Endothelial cell of umbilical vein (primary cell): ENCODE measurements around the gene PRKCI. TPM values are rescaled to one million over a fixed set of nuclear protein-coding genes. Genes with fewer than 3 reads are reported as not detected.

ENCODE experiments used
- BruUV-seq: library from RNA; stranded (reverse); fragments of 400-500 nt; replicated peaks from 2 replicates; lab custom pipeline; 2021; lab: Mats Ljungman, UMichigan
- CTCF ChIA-PET: fragments of 300-600, 350-600 bp; sonication (Branson Sonifier 250); formaldehyde crosslinking; loops from one replicate; lab custom pipeline; 2021; ENCODE audit warnings: antibody characterized with exemption, inconsistent platforms; lab: Charles Lee
- POLR2A ChIA-PET: fragments of 300-600, 350-600 bp; sonication (Branson Sonifier 250); formaldehyde crosslinking; loops from one replicate; lab custom pipeline; 2021; ENCODE audit warnings: antibody characterized with exemption, inconsistent platforms; lab: Charles Lee
- DNase-seq: peaks from one replicate; pipeline ENCODE4 v3.0.0-alpha.2; 2011; ENCODE audit warnings: low read depth, low spot score
- FAIRE-seq: peaks from 2 replicates; lab custom pipeline; 2011; peaks lifted over from hg19 to GRCh38; lab: Jason Lieb, UNC
- H2AFZ ChIP-seq: 2 replicates; pipeline ENCODE4 v1.6.0; 2012; ENCODE audit warnings: low read depth, low read length, control low read depth, inconsistent platforms
- H3K27ac ChIP-seq: 2 replicates; pipeline ENCODE4 v1.5.1; 2011; ENCODE audit warnings: low read depth, mild to moderate bottlenecking, control low read depth, low read length, moderate library complexity; ENCODE audit not compliant: insufficient read depth
- H3K27me3 ChIP-seq, 2 experiments: 2 replicates each; pipeline versions ENCODE4 v1.6.0 to v1.6.1; 2011; ENCODE audit warnings: low read length in 2 of 2, mixed read lengths in 1 of 2; ENCODE audit not compliant: control insufficient read depth in 2 of 2, insufficient read depth in 2 of 2
- H3K36me3 ChIP-seq, 2 experiments: 2 replicates in 1 of 2; 3 replicates in 1 of 2; pipeline ENCODE4 v1.5.1; 2011; ENCODE audit warnings: low read length in 2 of 2, mild to moderate bottlenecking in 1 of 2, moderate library complexity in 1 of 2; ENCODE audit not compliant: control insufficient read depth in 2 of 2, insufficient read depth in 2 of 2; ENCODE audit errors: extremely low read depth in 1 of 2
- H3K4me1 ChIP-seq: 3 replicates; pipeline ENCODE4 v1.5.1; 2011; ENCODE audit warnings: mild to moderate bottlenecking, low read length; ENCODE audit not compliant: control insufficient read depth, insufficient read depth; ENCODE audit errors: extremely low read depth
- H3K4me2 ChIP-seq: 2 replicates; pipeline ENCODE4 v1.6.1; 2011; ENCODE audit warnings: low read length, control low read depth, mixed read lengths; ENCODE audit not compliant: insufficient read depth
- H3K4me3 ChIP-seq, 3 experiments: fragments of 200-600 bp in 1 of 3; sonication (generic), shearing (Covaris generic) in 1 of 3; replicated peaks in 1 of 3; 2 replicates each; pipeline ENCODE4 v1.5.1; 2011 to 2016; ENCODE audit warnings: control low read depth in 3 of 3, low read length in 3 of 3, mild to moderate bottlenecking in 2 of 3, inconsistent platforms in 1 of 3, low read depth in 1 of 3, moderate library complexity in 1 of 3; ENCODE audit not compliant: insufficient read depth in 1 of 3
- H3K79me2 ChIP-seq: 2 replicates; pipeline ENCODE4 v1.6.0; 2012; ENCODE audit warnings: low read length, inconsistent platforms; ENCODE audit not compliant: control insufficient read depth, insufficient read depth
- H3K9ac ChIP-seq: replicated peaks from 2 replicates; pipeline ENCODE3; 2011; ENCODE audit warnings: low read length, control low read depth; ENCODE audit not compliant: insufficient read depth; ENCODE audit errors: extremely low read depth
- H3K9me1 ChIP-seq: replicated peaks from 3 replicates; pipeline ENCODE4 v1.6.0; 2011; ENCODE audit warnings: mild to moderate bottlenecking, low read length; ENCODE audit not compliant: control insufficient read depth, insufficient read depth; ENCODE audit errors: extremely low read depth
- H3K9me3 ChIP-seq: replicated peaks from 2 replicates; pipeline ENCODE4 v1.5.1; 2012; ENCODE audit warnings: low read length, inconsistent platforms; ENCODE audit not compliant: control insufficient read depth, insufficient read depth
- H4K20me1 ChIP-seq: replicated peaks from 2 replicates; pipeline ENCODE3; 2011; ENCODE audit warnings: mild to moderate bottlenecking, low read length; ENCODE audit not compliant: control insufficient read depth, insufficient read depth; ENCODE audit errors: extremely low read depth
- EZH2 ChIP-seq: IDR thresholded peaks from 2 replicates; pipeline ENCODE4 v1.6.1; 2012; ENCODE audit warnings: borderline replicate concordance, low read depth, mild to moderate bottlenecking, moderate library complexity, low read length, inconsistent platforms; ENCODE audit not compliant: severe bottlenecking
- FOS ChIP-seq: IDR thresholded peaks from 2 replicates; pipeline ENCODE4 v1.6.1; 2011; ENCODE audit warnings: mild to moderate bottlenecking, low read length, moderate library complexity, borderline replicate concordance; ENCODE audit not compliant: insufficient read depth
- GATA2 ChIP-seq: IDR thresholded peaks from 2 replicates; pipeline ENCODE4 v1.7.0; 2011; ENCODE audit warnings: low read depth, mild to moderate bottlenecking, moderate library complexity, mixed read lengths, low read length; ENCODE audit not compliant: insufficient read length, insufficient read depth
- JUN ChIP-seq: IDR thresholded peaks from 2 replicates; pipeline ENCODE4 v1.6.1; 2011; ENCODE audit warnings: borderline replicate concordance, low read depth; ENCODE audit not compliant: insufficient read length, insufficient read depth
- MYC ChIP-seq: IDR thresholded peaks from one replicate; pipeline ENCODE4 v1.6.1; 2011; ENCODE audit warnings: mild to moderate bottlenecking, low read depth, low read length
- POLR2A ChIP-seq: IDR thresholded peaks from 2 replicates; pipeline ENCODE4 v1.6.1; 2012; ENCODE audit warnings: low read depth, mild to moderate bottlenecking, control low read depth, low read length
- POLR2AphosphoS5 ChIP-seq: IDR thresholded peaks from 2 replicates; pipeline ENCODE4 v1.6.1; 2012; ENCODE audit warnings: low read depth, mild to moderate bottlenecking, control low read depth, low read length, moderate library complexity; ENCODE audit not compliant: insufficient read depth
- dilution Hi-C: fragments of 300-500 bp; cut with MboI; formaldehyde crosslinking; loops from one replicate; pipeline ENCODE4 v1.15.0; 2019; ENCODE audit warnings: low sequenced_read_pairs; ENCODE audit not compliant: extremely low pct_ligation_motif_present
- intact Hi-C: fragments of 100-400 bp; cut with micrococcal nuclease; formaldehyde crosslinking; loops from one replicate; pipeline ENCODE4 v1.10.0; 2022
- polyA plus RNA-seq, 4 experiments: library from polyadenylated mRNA; depleted of rRNA in 3 of 4; stranded (reverse) in 3 of 4; unstranded in 1 of 4; fragments of >200 nt; gene quantifications; 2 replicates each; pipeline versions ENCODE4 v1.2.1 to v1.2.3, GENCODE V29; 2011 to 2012; ENCODE audit warnings: missing spikeins in 1 of 4
- total RNA-seq: library from RNA; stranded (reverse); gene quantifications from 2 replicates; pipeline ENCODE4 v1.2.3, GENCODE V29; 2021
- TF ChIP-seq, protein P1 (sequence below): IDR thresholded peaks from 2 replicates; pipeline ENCODE4 v1.6.1; 2011; ENCODE audit not compliant: insufficient read depth, insufficient read length
- TF ChIP-seq, protein P2 (sequence below), 2 donors: IDR thresholded peaks; 1 replicate in 1 of 2; 2 replicates in 1 of 2; pipeline ENCODE4 v1.5.1; 2011; ENCODE audit warnings: low read length in 2 of 2, mild to moderate bottlenecking in 2 of 2, moderate library complexity in 2 of 2, control low read depth in 1 of 2, inconsistent platforms in 1 of 2, low read depth in 1 of 2; ENCODE audit not compliant: insufficient read depth in 1 of 2; ENCODE audit errors: extremely low read depth in 1 of 2

Gene PRKCI
- total and polyA plus RNA-seq, 2 donors (not counting 3 experiments of a cell fraction or from before 2014, with no cell fraction given) = 7.1 to 23.9 TPM

DNA sequence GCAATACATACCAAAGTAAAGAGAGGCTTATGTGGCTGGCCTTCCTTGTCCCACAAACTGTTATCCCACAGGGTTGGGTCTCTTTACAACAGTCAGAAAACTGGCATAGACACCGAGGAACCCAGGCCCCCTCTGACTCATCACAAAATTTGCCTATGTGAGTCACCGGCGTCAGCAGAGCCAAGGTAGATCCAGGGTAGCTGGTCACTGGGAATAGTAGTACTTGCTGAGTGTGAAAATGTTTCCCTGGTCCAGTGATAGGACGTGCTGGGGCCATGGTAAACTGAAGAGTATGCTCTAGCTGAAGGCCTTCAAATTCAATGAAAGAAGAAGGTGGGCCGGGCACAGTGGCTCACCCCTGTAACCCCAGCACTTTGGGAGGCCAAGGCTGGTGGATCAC lies 108.1 kb downstream of the PRKCI start:
- Histone ChIP-seq H3K4me2 (no peak overlapping the region), H3K36me3 (no peaks in the 10 kb centered on the region), H2AFZ (no peak overlapping the region), H3K9me3 (no peaks in the 10 kb centered on the region), H3K9me1 (no peaks in the 10 kb centered on the region), H3K9ac (no peak overlapping the region), H3K4me1 (peaks cover 13% of the 10 kb centered on the region), H3K27ac (peak overlapping the region; percentile 84), H3K4me3 (no peak overlapping the region), H3K79me2 (no peaks in the 10 kb centered on the region), H3K27me3 (no peaks in the 10 kb centered on the region), H4K20me1 (no peaks in the 10 kb centered on the region)
- BruUV-seq = no TSS peak
- DNase-seq (peak; percentile 16), FAIRE-seq (no peak)
- ChIA-PET POLR2A (no interaction called here), CTCF (no interaction called here)
- intact Hi-C loops = no loop called here
- TF ChIP-seq FOS (peak; percentile 46), JUN (peak; percentile 8)
- TF ChIP-seq, protein P1, sequence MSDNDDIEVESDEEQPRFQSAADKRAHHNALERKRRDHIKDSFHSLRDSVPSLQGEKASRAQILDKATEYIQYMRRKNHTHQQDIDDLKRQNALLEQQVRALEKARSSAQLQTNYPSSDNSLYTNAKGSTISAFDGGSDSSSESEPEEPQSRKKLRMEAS = no peak
- TF ChIP-seq, protein P2, sequence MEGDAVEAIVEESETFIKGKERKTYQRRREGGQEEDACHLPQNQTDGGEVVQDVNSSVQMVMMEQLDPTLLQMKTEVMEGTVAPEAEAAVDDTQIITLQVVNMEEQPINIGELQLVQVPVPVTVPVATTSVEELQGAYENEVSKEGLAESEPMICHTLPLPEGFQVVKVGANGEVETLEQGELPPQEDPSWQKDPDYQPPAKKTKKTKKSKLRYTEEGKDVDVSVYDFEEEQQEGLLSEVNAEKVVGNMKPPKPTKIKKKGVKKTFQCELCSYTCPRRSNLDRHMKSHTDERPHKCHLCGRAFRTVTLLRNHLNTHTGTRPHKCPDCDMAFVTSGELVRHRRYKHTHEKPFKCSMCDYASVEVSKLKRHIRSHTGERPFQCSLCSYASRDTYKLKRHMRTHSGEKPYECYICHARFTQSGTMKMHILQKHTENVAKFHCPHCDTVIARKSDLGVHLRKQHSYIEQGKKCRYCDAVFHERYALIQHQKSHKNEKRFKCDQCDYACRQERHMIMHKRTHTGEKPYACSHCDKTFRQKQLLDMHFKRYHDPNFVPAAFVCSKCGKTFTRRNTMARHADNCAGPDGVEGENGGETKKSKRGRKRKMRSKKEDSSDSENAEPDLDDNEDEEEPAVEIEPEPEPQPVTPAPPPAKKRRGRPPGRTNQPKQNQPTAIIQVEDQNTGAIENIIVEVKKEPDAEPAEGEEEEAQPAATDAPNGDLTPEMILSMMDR (IDR thresholded peaks at IDR 0.05; ENCODE audit: extremely low read depth in 1 of 2, insufficient read depth in 1 of 2, low read depth in 1 of 2, low read length in 2 of 2) = no peak
- dilution Hi-C loops = no loop called here

DNA sequence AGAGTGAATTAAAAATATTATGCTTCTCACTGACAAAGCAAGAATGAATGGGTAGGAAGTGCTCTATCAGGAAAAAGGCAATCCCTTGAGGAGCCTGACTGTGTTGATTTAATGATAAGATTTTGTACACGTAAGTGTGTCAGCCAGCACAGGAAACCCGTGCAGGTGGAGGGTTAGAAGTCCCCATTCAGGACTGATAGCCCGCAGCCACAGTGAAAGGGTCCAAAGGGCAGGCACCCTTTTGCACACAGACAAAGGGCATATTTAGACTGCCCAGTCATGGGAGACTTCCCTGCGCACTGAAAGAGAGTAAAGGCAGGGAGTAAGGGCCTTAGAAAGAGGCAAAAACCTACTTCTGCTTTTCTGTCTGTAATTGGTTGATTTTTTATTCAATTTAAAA lies 108.9 kb downstream of the PRKCI start:
- H3K79me2 ChIP-seq = no peaks in the 10 kb centered on the region
- peak overlapping the region; percentile 28 for H3K4me2 ChIP-seq
- peak; percentile 94 for FAIRE-seq
- peak overlapping the region; percentile 84 for H3K27ac ChIP-seq
- dilution Hi-C loops (no loop called here), intact Hi-C loops (loop anchor here (1.0 kb wide), 2 partner anchors 13 to 26 kb away; partner anchors contain the start of gene SKIL)
- no peaks in the 10 kb centered on the region for H3K27me3 ChIP-seq
- no peaks in the 10 kb centered on the region for H3K9me1 ChIP-seq
- H4K20me1 ChIP-seq = no peaks in the 10 kb centered on the region
- no TSS peak for BruUV-seq
- CTCF ChIA-PET = no interaction called here
- peaks cover 13% of the 10 kb centered on the region for H3K4me1 ChIP-seq
- DNase-seq = peak; percentile 93
- POLR2A ChIA-PET = no interaction called here
- no peaks in the 10 kb centered on the region for H3K9me3 ChIP-seq
- peak overlapping the region; percentile 19 for H3K9ac ChIP-seq
- no peaks in the 10 kb centered on the region for H3K36me3 ChIP-seq
- no peak overlapping the region for H2AFZ ChIP-seq
- no peak overlapping the region for H3K4me3 ChIP-seq
- TF ChIP-seq FOS (peak; percentile 56), MYC (no peak), POLR2AphosphoS5 (peak; percentile 86), JUN (peak; percentile 19), EZH2 (no peak), POLR2A (peak; percentile 13), GATA2 (peak; percentile 97)
- TF ChIP-seq, protein P2 (IDR thresholded peaks at IDR 0.05; ENCODE audit: extremely low read depth in 1 of 2, insufficient read depth in 1 of 2, low read depth in 1 of 2, low read length in 2 of 2) = no peak
- TF ChIP-seq, protein P1 = no peak
